Body of pancreas (tissue), 4 donors: ENCODE data around the gene ARMC3.

ENCODE experiments used
- CTCF ChIP-seq, 7 experiments: fragments of 450-650 bp in 4 of 7; fragments of 200-600 bp in 3 of 7; sonication (generic) in 3 of 7; IDR thresholded peaks; one replicate each; pipeline ENCODE4 v1.5.1; 2016 to 2019; ENCODE audit warnings: antibody characterized with exemption in 7 of 7
- POLR2A ChIP-seq, 3 donors: fragments of 450-650 bp; IDR thresholded peaks; one replicate each; pipeline ENCODE4 v1.6.1; 2016; ENCODE audit warnings: antibody characterized with exemption in 3 of 3, mild to moderate bottlenecking in 2 of 3

GRCh38 chr10:22999942-23000341 lies 72.1 kb downstream of the ARMC3 start:
- TF ChIP-seq CTCF (IDR thresholded peaks at IDR 0.05) (no peak), POLR2A (IDR thresholded peaks at IDR 0.05) (no peak)
